A172 (cell line): ENCODE data around the gene CMSS1. TPM values are rescaled to one million over a fixed set of nuclear protein-coding genes. Genes with fewer than 3 reads are reported as not detected.
"Not testable (repeated sequence)": the region's sequence is repeated elsewhere in the genome, so short reads cannot be mapped to it uniquely, and the experiment has no call there.

Experiments used
- DNase-seq: peaks from one replicate; pipeline ENCODE4 v3.0.0-alpha.2; 2015; ENCODE audit warnings: low spot score
- total RNA-seq: library from RNA; depleted of rRNA; stranded (reverse); fragments of >200 nt; shearing (Covaris generic); gene quantifications from 2 replicates; pipeline ENCODE4 v1.2.3, GENCODE V29; 2014

Gene CMSS1
- total RNA-seq, 1 experiment from 2014 or later: 48.6 TPM

DNA sequence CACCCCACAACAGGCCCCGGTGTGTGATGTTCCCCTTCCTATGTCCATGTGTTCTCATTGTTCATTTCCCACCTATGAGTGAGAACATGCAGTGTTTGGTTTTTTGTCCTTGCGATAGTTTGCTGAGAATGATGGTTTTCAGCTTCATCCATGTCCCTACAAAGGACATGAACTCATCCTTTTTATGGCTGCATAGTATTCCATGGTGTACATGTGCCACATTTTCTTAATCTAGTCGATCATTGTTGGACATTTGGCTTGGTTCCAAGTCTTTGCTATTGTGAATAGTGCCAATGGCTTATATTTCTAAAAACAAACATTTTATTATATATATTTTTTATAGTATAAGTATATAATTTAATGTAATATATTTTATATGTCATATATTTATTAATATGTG is 233.9 kb downstream of the CMSS1 start:
- not testable (repeated sequence) for DNase-seq

DNA sequence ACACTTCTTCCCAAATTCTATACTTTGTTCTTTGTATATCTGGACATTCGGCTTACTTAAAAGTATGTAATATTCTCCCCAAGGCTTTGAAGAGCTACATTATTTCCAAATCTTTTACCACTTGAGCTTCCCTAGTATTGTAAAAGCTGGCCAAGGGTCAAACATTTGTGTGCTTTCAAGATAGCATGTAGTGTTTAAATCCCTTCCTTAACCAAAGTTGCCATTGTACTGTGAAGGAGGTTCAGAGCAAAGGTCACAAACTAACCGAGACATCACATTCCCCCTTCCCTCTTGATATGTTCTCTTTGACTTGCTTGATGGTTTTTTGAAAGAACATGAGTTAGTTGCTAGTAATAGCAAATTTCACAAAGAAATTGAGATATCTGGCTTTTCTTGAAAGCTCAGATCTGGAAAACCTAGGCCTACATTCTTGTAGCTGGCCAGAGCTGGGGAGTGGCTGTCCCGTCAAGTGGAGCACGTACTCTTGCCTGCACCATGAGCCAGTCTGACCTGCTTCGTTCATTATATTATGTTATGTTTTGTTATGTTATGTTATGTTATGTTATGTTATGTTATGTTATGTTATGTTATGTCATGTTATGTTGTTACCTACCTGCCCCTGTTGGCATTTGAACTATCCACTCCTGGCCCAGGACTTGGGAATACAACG is 236.4 kb downstream of the CMSS1 start:
- DNase-seq: no peak

DNA sequence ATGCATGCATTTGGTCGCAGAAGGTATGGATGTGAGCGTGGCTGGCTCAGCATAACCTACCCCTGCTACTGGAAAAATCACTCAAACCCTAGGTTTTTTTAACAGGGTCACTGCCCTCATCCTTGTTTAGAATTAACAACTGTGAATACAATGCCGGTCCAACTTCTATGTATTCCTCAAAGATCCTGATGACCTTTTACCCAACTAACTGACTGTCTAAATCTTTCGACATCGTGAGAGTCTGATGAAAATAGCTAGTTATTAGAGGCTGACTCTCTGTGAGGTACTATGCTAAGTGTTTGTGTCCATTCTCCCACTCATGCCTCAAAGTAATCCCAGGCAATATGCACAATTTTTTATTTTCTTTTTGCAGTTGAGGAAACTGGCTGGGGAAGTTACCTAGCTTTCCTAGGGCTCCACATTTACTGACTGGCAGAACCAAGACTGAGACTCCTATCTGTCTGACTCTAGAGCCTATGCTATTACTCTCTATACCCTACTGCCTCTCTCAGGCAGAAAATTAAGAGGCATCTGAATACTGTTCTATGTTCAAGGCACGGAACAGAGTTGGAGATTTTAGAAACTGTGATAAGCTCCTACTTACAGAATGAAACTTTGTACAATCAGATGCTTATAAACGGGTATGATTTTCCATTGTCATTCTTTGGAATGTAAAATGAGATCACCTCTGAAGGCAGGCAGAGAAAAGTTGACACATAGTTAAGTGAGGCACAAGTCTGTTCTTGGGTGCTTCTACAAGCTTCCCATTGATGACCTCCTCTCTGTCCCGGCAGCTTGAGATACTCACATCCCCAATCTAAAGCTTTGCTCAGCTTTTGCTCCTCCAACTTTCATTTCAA is 240.3 kb downstream of the CMSS1 start:
- DNase-seq: no peak

DNA sequence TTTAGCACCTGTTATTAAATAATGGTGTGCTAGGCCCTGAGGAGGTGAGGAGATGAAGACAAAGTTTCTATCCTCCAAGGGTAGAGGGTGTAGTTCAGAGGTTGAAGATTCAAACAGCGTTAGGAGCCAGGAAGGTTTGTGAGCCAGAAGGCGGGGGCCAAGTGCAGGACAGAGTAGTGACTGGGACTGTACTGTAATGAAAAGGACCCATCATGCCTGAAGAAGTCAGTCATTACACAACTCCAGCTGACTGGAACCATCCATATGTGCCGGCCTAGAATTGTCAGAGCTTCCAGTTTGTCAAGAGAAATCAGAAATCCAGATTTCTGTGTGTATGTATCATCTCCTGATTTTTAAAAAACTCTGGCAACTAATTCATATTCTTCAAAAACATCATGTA is 241.8 kb downstream of the CMSS1 start:
- DNase-seq: no peak

DNA sequence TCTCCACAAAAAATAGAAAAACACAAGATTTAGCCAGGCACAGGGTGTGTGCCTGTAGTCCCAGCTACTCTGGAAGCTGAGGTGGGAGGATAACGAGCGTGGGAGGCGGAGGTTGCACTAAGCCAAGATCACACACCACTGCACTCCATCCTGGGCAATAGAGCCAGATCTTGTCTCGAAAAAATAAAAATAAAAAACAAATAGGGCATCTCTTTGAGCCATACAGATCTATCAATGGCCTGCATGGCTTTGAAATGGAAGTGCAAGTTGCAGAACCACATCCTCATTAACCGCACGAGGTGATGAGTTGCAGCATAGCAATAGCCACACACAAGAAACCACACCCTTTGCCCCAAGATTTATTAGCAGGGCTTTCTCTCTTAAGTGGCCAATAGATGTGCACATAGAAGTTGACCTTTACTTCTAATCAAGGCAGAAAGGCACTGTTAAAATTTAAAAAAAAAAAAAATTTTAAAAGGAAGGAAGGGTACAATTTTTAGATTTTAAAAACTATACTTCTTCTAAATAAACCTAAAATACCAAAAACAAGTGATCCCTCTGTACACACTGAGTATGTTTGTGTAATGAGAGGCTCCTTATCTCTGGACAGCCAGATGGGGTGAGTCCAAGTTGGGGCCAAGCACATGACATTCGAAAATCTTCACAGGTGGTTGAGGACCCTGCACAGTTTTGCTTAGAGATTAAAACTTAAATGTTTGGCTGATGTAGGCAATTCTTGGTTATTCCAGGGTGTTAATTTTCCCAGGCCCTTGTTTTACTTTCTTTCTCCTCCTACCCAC is 243.2 kb downstream of the CMSS1 start:
- DNase-seq: peak; percentile 64

DNA sequence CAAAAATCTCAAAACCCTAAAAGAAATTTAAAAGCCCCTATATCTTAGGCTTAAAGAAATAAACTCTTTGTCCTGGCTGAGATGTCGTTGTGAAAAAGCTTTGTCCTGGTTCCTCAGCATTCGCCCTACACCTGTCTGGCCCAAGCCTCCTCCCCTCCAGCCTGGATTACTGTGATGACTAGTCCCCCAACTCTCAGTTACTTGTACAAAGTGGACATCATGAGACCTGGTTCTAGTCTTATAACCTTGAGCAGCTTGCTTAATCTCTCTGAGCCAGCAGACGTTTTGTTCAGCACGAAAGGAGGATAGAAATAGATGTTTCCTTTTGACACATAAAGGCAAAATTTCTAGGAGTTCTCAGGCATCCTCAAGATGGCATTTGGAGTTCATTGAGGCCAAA is 245.0 kb downstream of the CMSS1 start:
- DNase-seq: no peak

DNA sequence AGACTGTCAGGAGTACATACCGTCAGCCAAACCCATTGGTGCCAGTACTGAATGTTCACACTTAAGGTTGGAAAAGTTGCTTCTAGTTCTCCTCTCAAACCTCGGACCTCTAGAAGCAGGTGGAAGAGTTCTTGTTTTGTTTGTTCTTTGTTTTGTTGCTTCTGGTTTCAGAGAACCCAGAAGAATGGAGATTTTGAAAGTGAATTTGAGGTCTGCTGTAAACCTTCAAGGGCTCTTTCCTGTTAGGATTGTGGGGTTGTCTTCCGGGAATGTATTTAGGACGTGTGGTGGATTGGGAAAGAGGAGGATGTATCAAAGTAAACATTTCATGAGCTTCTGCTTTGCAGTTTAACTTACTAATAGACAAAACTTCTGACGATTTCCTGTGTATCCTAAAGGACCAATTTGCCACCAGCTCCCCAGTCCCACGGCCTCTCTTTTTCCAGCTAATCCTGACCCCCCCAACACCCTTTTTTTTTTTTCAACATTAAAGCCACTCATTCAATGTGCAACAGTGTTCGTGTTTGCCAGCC is 246.3 kb downstream of the CMSS1 start:
- DNase-seq: no peak

DNA sequence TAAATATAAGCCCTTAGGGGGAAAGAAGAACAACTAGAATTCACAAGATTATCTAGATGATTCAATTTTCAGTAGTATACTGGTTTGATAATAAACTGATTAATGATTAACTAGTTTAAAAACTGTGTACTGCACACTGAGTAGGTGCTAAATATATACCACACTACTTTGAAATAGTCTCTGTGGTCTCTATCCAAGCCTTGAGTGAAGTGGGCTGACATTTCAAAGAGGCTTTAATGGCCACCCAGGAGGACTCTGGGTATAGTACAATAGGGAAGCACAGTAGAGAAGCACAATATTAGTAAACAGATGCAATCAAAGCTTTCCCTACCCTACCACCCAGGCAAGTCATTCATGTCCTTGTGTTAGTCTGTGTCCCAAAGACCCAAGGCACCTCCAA is 249.9 kb downstream of the CMSS1 start:
- DNase-seq: no peak

DNA sequence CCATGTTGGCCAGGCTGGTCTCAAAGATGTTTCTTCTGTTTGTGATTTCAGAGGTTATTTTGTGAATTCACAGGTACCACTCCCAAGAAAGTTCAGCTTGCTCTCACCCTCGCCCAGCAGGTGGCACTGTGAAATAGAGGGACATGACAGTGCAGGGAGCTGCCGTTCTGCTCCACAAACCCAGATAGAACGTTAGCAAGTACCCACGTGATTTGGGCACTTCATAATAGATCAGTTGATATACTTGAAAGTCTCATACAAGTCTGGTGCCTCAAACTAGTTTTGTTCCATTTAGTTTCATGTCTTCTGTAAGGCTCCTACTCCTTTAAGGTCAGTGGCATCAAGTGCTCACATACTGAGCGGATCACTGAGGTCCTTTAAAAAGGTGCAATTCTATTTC is 251.2 kb downstream of the CMSS1 start:
- peak; percentile 61 for DNase-seq

DNA sequence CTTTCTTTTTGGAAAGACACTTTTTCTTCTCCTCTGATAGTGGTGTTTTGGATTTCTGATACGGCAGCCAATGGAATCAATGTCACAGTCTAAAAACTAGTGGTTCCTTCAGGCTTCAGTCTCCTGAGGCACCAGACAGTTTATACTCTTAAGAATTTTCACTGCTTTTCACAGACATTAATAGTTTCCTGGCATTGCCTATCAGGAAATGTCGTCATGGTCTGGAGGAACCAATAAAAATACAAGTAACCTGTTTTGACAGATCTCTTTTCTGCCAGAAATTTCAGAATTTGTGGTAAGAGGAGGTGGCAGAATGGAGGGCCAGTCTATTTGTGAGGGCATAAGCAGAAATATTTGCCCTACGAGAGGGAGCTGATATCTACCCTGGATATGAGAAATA is 251.8 kb downstream of the CMSS1 start:
- no peak for DNase-seq

DNA sequence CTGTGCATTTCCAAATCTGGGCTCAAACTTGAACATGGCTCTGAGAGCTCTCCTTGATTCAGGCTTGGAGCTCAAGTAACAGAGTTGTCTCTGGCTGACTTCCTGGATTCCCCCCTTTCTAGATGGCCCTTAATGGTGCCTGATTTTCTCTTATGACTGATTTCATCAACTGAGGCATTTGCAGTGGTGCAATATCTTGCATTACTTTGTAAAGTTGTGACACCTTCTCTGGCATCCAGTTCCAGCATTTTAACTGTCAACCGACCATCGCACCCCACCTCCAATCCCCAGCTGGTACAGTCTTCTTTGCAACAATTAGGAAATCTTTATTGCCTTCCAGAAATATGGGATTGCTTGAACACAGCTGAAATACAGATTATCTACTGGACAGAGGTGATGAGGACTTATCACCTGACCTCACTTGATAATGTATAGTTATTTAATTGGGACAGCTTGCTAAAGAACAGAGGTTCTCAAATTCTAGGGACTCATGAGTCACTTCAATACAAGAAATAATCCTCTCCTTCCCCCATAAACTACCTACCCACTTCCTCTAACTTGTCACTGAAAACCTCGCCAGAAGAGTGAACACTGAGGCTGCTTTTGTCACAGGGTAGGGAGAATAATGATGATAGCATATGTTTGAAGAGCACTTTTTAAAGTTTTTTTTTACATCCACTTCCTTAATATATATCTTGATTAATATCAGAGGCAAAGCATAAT is 254.8 kb downstream of the CMSS1 start:
- DNase-seq: peak; percentile 32

DNA sequence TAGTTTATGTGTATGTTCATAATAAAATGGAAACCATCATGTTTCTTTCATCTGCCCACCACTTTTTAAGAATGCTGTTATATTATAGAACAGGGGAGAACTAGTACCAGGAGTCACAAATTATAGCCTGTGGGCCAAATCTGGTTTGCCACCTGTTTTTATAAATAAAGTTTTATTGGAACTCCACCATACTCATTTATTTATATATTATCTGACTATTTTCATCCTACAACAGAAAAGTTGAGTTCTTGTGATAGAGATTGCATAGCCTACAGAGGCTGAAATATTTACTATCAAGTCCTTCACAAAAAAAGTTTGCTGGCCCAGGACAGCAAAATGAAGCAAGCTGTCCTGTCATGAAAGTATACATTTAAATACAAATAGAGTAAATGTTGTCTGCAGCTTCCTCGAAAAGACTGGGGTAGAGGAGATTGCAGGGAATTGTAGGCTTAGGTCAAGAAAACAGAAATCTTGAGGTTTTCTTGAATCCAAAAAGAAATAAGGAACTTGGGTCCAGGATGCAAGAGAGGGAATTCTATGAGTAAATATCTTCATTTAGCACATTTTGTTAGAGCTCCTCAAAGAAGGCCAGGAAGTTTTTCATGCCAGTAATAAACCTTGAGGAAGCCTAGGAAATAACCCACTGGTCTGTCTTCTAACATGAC is 255.5 kb downstream of the CMSS1 start:
- no peak for DNase-seq

DNA sequence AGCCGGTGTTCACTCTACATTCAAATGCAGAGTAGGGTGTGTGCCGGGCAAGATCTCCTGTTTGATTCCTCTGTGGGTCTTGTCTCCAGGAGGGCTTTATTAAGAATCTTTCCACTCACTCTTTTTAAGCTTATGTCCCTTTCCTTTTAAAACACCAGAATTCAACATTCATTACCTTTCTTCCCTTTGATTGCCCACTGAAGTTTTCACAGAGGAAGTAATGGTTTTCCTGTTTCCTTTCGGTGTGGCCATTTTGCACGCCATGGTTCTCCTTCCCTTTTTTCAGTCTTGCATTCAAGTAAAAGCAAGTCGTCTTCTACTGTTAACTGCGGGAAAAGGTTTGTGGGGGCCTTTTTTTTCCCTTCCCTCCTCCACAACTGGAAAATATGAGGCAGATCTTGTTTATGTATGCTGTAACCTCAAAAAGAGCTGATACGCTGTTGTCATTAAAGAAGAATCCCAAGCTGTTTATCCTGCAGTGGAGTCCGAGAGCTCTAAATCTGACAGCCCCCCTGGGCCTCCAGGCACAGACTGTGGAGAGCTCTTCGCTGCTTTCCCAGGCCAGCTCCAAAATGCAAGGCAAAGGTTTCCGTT is 256.1 kb downstream of the CMSS1 start:
- DNase-seq: peak; percentile 34

DNA sequence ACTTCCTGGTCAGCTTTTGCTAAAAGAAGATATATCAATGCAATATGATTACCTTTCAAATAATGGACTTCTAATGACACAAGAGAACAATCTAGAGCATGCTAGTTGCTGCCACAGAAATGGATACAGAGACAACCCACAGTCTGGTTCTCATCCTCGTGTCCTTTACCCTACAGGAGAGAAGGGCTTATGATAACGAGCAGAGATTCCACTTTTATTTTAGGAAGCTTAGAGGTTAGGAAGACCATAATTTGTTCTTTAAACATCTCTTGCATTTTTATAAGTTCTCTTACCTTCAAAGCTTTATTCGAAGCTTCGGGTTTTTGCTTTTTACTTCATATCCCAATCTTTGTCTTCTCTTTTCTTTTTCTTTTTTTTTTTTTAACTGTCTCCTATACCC is 257.5 kb downstream of the CMSS1 start:
- DNase-seq: no peak

DNA sequence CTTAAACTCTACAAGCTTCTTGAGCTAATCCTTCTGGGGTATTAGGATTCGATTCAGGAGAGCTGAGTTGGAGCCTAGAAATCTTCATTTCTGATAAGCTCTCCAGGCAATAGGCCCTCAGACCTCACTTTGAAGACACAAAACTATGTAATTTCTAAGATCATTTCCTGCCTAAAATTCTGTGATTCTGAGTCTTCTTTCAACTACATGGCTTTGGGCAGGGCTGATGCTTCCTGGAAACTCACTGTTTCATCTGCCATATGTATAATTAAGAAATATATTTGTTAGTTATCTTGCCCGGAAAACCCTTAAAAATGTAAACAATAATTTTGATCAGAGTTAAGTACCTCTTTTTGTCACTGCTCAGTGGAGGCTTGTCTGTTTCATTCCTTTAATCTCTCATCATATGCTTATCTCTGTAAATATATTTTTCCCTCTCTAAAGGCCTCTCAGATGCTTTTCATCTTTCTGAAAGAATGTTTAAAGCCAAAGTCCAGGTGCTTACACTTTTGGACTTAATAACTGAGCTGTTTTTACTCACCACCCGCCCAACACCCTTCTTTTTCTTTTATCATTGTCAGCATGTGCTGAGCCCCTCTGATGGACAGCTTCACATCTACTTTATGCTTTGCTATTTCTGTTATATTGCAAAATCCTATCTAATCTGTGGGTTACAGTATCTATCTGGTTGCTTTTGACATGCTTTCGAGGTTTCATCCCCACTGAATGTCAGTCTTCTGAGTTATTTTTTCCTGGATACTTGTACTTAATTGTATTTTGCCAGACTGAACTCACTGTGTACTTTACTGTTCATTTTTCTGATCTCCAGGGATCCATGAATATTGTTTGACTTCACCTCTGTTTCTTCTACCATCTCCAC is 258.4 kb downstream of the CMSS1 start:
- no peak for DNase-seq

DNA sequence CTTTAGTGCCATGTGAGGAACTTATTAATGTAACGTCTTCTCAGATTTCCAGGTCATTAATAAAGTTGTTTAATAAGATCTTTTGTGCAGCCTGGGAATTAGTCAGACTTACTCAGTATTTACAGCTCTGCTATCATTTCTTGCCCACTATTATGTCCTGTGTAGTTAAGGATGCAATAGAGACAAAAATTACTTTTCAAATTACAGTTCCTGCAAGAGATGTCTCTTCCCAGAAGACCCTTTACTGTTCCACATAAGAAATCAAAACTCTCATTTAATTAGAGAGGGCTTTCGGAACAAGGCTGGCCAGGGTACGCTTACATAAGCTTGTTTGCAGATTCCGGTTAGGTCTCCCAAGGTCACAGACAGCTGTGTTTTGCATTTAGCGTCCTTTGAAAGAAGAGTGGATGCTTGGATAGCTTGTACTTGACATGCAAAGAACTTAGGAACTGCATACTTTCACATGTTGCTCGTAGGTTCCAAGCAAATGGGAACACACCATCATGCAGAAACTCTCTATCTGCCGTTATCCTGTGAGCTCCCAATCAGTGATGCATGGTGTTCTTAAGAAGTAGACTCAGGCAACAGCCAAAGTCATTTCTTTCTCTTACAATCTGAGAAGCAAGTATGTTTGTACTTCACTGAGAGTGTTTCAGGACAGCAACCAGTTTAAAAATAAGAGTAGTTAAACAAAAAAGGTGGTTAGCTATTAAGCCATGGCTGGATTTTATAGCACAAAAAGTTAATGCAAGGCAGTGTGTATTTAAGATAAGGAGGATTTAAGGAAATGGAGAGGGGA is 259.3 kb downstream of the CMSS1 start:
- DNase-seq: no peak

DNA sequence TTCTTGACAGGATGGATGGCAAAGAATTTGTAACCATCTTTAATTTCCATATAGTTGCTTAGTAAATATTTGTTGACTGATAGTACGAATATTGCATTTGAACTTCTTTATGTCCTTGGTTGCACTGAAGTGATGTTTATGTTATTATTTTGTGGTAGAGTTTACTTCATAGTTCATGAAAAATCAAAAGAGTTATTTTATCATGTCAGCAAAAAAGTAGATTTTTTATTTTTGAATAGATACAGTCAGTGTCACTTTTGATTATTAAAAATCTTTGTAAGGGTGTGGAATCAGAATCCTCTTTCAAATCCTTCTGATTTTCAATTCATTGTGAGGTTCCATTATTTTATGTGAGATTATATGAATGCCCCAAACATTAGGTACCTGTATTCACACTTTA is 261.7 kb downstream of the CMSS1 start:
- DNase-seq: no peak

DNA sequence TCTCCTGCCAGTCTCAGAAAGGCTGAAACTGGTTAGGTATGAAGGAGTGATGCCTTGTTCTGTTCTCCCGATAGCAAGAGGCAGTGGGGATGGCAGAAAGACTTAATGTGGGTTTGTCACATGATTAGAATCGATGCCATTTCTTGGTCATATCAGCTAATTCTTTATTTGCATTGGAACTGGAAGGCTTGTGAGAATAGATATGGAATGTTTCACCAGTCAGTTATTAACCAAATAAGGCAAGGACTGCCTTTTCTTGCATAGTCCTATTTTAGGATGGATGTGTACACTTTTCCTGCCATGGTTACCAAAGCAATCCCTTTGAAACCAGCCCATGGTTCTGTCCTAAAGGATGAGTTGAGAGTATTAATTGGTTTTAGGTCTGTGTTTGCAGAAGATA is 262.9 kb downstream of the CMSS1 start:
- no peak for DNase-seq

DNA sequence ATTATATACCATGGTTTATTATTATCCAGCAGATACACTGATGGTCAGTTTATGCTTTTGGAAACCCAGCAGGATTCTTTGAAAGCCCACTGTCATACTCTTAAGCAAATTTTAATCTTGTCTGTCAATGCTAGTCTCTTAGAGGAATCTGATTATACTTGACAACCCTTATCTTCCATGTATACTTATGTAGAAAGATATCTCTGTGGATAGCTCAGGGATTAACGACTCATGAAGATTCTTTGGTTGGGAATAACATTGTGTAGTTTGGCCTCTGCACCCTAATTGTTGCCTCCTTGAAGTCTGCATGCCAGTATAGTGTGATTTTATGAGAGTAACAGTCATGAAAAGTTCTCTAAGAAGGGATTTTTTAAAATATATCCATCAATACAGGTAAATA is 263.6 kb downstream of the CMSS1 start:
- DNase-seq: no peak
